ENCODE results near the gene PAXX.

The PAXX gene

GRCh38 chr9:136968333-136969127 is 23.7 kb upstream of the PAXX start:
- no peak for DNase-seq

- DNase-seq, result no peak
These were observed 23.1 kb upstream of the PAXX start for GRCh38 chr9:136969150-136969549.

- no peak for DNase-seq
These were observed 22.4 kb upstream of the PAXX start for GRCh38 chr9:136969774-136970173.

GRCh38 chr9:136970361-136970760 is 21.9 kb upstream of the PAXX start:
- no peak for DNase-seq

- DNase-seq, result no peak
These were observed 20.5 kb upstream of the PAXX start for GRCh38 chr9:136971746-136972145.

GRCh38 chr9:136972335-136972734 is 19.9 kb upstream of the PAXX start:
- no peak for DNase-seq

GRCh38 chr9:136972743-136973142 is 19.5 kb upstream of the PAXX start:
- no peak for DNase-seq

GRCh38 chr9:136973618-136974617 is 18.3 kb upstream of the PAXX start:
- DNase-seq, result no peak

- no peak for DNase-seq
These were observed 17.2 kb upstream of the PAXX start for GRCh38 chr9:136974817-136975535.

- no peak for DNase-seq
These were observed 16.6 kb upstream of the PAXX start for GRCh38 chr9:136975644-136976043.

GRCh38 chr9:136977223-136977622 is 15.0 kb upstream of the PAXX start, which contains the start of gene PTGDS:
Gene PTGDS (plus strand): TSS chr9:136977504. CDS start chr9:136977579, 75 bp downstream.
- peak; percentile 42 for DNase-seq

- DNase-seq, result no peak
These were observed 14.6 kb upstream of the PAXX start for GRCh38 chr9:136977649-136978072.

- DNase-seq, result peak; percentile 83
These were observed 14.0 kb upstream of the PAXX start for GRCh38 chr9:136978073-136978864.

- no peak for DNase-seq
These were observed 13.2 kb upstream of the PAXX start for GRCh38 chr9:136978865-136979544.

- DNase-seq, result no peak
These were observed 12.2 kb upstream of the PAXX start for GRCh38 chr9:136979769-136980587.

- no peak for DNase-seq
These were observed 11.3 kb upstream of the PAXX start for GRCh38 chr9:136980669-136981478.

- DNase-seq, result no peak
These were observed 10.5 kb upstream of the PAXX start for GRCh38 chr9:136981588-136982231.

GRCh38 chr9:136982232-136983051 is 9.8 kb upstream of the PAXX start, which contains the start of gene LCNL1:
Gene LCNL1 (plus strand): TSS chr9:136982993. CDS start chr9:136983587, 594 bp downstream.
- DNase-seq, result no peak

All from eye (tissue), 1 donor.